Stimulated activated CD4-positive, alpha-beta T cell treated with anti-CD3 and anti-CD28 coated beads, Interleukin-4, amount 100 ng/mL, for 1 hour (primary cell): ENCODE results near the gene TMEM44.
"Not testable (repeated sequence)": the region's sequence is repeated elsewhere in the genome, so short reads cannot be mapped to it uniquely, and the experiment has no call there.

ENCODE experiments used
- DNase-seq: peaks from one replicate; pipeline ENCODE4 v3.0.0-alpha.2; 2020

The TMEM44 gene

DNA sequence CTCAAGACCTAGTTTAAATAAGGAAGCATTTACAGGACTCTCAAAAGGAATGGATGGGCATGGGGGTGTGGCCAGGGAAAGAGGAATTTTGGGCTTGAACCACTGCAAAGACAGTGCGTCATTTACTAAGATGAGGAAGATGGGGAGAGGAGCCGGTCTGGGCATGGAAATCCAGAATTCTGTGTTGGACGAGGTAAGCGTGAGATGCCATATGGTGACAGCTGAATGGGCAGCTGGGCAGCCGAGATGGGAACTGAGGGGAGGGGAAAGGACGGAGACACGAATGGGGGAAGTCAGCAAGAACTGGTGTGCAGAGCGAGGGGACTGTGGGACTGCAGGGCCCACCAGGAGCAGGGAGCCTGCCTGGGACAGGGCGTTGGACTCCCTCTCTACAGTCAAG, 24.2 kb downstream of the TMEM44 start:
- DNase-seq, result no peak

DNA sequence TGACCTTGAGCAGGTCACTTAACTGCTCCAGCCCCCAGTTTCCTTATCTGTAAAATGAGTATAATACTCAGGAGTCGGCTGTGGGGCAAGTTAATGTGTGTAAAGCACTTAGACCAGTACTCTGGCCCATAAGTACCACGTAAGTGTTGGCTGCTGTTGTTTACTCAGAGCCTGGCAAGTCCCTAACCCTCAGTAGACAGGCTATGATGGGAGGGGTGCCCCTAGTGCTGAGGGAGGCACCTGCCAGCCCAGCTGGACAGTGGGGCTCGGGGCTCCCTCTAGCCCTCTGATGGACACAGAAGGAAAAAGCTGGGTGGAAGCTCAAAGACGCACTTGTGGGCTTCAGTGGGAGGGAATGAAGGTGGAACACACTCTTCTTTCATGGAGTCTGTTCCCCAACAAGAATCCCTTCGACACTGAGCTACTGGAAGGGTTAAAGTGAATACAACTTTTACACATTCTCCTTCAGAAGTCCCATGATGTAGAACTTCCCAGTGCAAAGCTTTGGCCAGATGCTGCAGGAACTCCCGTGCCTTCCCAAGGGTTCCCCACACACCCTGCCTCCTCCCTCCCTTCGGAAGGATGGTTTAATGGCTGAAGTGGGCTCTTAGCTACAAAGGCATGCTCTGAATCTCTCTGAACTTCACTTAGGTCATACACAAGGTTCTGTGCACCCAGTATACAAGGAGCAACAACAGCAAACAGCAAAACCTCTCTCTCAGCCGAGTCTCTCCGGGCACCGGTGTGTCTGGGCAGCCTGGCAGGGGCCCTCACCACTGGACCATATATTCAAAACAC, 25.4 kb downstream of the TMEM44 start:
- DNase-seq, result no peak

DNA sequence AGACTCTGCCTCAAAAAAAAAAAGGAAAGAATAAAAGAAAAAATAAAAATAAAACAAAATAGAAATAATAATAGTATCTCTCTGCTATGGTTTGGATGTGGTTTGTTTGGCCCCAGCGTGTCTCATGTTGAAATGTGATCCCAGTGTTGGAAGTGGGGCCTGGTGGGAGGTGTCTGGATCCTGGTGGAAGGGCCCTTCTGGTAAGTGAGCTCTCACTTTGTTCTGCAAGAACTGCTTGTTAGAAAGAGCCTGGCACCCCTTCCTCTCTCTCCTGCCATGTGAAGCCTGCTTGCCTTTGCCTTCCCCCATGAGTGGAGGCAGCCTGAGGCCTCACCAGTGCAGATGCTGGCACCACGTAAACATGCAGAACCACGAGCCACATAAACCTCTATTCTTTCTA, 26.3 kb downstream of the TMEM44 start:
- DNase-seq, result no peak

DNA sequence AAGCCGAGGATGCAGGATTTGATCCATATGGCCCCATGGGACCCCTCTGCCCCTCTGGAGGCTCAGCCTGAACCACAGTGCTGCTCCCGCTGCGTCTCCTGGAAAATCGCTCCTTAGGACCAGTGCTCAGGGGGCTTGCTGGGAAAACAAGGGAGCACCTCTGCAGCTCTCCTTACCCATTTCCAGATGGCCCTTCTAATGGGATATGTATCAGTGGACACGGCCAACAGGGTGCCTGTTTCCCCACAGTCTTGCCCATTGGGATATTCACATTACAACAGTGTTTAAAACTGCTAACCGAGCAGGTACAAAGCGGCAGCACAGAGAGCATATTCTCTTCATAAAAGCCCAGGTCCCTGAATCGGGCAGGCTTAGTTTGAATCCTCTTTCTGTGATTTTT, 27.1 kb downstream of the TMEM44 start:
- DNase-seq, result no peak

DNA sequence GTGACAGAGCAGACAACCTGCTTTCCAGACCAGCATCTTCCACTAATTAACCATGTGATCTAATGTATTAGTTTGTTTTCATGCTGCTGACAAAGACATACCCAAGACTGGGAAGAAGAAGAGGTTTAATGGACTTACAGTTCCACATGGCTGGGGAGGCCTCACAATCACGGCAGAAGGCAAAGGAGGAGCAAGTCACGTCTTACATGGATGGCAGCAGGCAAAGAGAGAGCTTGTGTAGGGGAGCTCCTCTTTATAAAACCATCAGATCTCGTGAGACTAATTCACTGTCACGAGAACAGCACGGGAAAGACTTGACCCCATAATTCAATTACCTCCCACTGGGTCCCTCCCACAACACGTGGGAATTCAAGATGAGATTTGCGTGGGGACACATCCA, 27.9 kb downstream of the TMEM44 start:
- not testable (repeated sequence) for DNase-seq

DNA sequence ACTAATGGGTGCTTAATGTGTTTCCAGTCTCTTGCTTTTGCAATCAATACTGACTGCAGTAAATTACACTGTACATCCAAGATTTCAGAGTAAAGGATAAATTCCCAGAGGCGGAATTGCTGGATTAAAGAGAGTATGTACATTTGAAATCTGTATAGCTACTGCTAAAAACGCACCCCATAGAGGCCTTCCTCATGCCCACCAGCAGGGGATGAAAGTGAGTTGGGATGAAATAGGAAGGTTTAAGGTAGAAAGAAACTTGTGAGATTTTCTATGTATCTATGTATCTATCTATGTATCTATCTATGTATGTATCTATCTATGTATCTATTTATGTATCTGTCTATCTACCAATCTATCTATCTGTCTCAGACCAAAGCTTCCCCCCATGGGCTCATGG, 28.4 kb downstream of the TMEM44 start:
- DNase-seq, result no peak

DNA sequence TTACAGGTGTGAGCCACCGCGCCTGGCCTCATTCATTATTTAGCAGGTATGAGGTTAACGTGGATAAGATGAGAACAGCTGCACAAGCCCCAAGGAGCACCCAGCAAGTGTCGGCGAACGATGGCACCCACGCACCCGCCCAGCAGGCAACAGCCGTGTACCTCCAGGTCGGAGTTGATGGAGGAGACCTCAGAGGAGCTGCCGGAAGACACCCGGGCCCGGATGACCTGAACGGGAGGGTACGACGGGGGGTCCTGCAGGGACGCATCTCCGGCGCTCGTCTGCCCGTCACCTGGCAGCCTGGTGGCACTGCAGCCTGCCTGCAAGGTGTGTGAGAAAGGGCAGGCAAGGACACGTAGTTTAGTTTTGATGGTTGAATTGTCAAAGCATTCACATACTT, 29.1 kb downstream of the TMEM44 start:
- no peak for DNase-seq

DNA sequence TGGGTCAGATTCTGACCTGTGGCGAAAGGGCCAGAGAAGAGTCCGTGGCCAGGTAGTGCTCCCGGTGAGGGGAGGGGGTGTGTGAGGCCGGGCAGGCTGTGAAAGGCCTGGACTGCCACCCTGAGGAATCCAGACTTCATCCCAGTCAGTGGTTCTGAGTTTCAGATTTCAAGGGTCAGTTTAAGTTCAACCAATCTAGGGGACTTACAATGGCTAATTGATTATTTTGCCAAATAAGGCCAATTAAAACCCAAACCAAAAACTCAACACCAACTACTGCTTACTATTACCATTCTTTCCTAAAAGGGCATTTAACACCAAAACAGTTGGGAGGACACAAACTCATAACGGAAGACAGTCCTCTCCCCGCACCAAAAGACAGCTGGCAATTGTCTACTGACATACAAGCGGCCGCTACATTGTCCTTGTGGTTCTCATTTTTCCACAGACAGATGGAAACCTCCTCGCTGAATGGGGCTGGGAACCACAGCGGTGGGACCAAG, 30.5 kb downstream of the TMEM44 start:
- no peak for DNase-seq

DNA sequence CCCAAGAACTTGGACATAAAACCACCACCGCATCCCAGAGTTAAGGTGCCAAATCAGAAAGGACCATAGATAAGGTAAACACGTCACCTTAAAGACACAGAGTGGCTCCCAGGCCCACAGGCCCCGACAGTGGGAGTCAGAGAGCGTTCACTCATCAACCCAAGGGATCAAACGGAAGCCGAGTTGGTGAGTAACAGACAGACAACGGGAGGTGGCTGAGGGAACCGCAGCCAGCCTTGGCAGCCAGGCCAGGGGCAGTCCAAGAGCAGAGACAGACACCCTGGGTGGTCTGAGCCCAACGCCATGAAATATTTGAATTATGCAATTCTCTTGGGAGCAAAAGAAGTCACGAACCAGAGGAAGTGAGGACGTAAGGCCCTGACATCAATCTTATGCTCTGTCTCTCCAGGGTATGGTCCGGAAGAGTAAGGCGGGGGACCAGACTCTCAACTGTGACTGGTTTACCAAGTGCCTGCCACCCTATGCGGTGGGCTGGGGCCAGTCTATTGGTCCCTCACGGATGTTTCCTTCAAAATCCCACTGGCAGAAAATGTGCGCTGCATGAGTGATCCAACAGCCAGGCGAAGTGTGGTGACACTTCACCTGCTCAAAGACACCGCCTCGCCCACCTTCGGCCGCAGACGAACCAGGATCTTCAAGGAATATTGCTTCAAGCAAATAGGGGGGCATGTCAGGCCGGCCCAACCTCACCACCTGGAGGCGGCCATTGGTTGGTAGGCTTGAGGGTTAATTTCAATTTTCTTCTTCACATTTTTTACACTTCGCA, 34.3 kb downstream of the TMEM44 start:
- DNase-seq, result no peak

DNA sequence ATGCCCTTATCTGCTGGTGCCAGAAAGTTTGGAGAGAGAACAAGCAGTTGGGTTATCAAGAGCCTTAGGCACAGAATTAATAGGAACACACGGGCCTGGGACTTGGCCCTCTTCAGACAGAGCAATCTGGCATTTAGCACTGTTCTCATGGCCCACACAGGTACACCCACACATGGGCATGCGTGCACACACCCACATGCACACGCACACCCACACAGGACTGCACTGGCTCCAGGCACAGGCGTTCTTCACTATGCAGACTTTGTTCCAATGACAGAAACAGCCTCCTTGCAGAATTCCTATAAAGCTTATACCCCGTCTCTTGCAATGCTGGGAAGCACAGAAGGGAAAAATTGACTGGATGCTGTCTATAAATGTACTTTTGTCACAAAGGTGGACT, 36.3 kb downstream of the TMEM44 start:
- no peak for DNase-seq

DNA sequence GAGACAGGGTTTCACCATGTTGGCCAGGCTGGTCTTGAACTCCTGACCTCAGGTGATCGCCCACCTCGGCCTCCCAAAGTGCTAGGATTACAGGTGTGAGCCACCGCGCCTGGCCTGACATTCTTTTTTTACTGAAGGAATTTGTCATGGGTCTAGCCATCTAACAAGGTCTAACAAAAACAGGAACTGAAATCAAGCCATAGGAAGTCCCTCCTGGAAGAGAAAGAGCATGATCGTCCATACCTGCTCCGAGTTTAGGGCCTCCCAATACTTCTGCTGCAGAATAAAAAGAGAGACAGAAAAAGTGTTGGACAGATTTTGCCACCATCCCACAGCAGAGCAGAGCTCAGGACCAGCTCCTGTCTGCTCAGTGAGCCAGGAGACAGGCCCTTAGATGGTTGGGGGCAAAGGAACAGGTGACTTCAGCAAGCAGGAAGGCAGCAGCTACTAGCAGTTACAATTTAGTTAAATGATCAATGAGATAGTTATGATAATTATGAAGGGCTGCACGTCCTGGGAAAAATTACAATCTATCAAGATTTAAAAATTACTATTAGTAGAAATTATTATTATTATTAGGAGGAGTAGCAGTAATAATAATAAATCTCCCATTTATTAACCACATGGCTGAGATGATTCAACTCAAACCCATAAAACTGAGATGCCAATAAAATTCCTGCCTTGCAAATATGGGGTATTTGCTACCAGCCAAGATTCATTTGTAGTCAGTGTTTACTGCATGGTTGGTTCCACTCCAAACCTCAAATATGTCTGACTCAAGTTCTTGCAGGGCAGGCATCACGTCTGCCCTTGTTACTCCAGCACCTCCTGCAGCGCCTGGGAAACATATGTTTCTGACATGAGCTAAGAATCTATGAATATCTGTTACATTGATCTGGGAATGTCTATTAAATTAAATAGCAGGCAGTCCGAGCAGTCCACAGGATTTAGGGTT, 40.1 kb downstream of the TMEM44 start:
- DNase-seq, result no peak

DNA sequence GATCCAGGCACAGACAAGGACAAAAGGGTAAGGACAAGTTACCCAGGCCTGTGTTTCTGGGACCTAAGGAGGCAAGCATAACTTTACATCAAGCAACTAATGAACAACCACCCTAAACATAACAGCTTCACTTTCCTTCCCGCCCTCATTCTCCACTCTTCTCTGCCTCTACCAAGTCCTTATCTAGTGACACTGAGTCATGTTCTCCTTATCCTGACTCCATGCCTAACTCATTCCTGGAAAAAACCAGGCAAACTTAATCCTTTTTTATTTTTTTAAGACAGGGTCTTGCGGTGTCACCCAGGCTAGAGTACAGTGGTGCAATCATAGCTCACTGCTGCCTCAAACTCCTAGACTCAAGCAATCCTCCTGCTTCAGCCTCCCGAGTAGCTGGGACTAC, 44.5 kb downstream of the TMEM44 start:
- DNase-seq, result no peak

DNA sequence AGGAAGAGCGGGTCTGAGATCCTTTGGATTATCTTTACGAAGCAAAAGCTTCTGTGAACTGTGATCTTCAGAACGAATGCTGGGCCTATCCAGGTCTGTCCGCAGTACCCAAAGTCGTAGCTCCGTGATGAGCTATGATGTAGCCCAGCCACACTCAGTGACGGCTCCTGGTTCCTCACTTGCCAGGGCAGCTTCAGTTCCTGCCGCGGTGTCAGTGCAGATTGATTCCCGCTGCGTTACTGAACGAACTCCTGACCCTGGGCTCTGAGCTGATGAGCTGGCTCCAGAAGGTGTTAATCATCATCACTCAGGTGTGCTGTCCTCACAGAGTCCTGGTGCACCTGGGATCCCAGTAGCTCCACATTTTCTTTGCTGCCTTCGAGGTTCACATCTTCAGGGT, 45.0 kb downstream of the TMEM44 start:
- no peak for DNase-seq

DNA sequence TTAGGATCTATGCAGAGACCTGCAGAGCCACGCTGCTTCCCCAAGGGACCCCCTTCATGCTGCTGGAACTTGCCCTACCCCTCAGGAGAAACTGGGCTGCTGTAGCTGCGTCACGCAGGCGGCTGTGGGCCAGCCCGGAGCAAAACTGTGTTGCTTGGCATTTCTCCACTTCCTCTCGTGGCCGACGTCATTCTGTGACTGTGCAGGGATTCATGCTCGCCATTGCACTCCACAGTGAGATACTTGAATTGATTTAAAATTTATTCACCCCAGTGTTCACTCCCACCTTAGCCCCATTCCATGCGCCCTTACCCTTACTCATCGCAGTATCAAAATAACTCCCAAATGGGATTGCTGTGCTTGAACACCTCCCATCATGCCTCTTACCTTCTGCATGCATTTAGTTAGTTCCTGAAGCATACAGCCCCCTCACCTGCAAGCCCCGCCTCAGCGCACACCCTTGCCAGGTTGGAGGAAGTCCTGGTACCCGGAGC, 45.7 kb downstream of the TMEM44 start:
- DNase-seq, result no peak

DNA sequence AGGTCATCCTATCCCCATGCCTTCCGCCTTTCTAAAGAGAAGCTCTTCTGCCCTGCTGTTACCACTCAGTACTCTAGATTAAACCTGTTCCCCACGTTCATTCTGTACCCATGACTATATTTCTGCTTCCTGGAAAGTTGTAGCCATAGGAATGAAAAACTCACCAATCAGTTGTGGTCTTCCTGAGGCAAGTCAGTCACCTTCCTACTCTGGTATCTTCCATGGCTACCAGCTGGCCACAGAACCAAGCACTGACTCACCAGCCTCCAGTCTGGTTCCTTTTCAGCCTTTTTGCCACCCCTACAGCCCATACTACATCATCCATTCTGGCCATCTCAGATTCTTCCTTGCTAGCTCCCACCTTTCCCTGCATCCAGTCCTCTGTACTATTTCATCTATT, 46.4 kb downstream of the TMEM44 start:
- DNase-seq, result no peak

DNA sequence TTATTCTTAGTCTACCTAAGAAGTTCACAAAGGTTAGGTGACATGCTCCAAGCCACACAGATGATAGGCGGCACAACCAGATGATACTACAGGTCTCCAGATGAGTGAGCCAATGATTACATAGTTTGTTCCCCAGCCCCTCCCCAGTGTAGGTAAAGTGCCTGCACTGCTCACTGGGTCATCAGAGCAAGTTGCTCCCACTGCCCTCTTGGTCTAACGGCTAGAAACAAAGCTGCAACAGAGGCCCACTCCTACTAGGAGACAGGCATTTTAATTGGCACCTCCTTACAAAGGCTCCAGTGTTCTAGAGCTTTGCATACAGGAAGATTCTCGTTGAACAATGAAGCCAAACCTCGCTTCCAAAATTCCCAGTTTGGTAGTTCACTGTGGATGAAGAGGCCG, 47.3 kb downstream of the TMEM44 start:
- DNase-seq, result no peak

DNA sequence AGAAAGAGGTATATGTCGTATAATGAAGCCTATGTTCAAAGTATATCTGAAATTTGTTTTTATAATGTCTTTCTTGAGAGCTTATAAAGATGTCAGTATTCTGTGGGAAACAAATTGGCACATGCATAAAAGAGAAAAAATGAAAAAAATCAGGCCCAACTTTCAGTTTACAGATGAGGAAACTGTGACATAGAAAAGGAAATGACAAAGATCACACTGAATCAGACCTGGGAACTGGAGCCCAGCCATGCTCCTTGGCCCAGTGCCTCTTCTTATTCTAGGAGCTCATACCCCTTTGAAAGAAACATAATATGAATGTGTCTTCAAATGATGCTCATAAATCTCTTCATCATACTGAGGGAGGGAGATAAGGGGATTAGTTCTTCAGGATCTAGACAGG, 48.4 kb downstream of the TMEM44 start:
- DNase-seq, result peak; percentile 13

DNA sequence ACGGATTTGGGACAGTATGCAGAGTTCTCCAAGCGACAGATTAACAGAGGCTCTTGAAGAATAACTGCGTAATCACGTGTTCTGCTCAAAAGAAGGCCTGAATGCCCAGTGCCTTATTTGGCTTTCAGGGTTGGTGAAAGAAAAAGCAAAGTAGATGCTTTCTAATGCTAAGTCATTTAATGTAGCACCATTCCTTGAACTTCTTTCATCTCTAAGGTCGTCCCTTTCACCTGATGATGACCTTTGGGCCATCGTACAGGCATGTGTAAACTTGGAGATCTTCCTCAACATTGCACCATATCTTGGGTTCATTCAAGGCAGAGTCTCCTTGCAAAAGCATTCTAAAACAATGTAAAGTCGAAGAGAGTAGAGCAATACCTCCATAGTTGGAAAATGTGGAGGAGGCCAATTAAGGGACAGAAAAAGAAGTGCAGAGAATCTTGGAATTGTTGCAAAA, 48.9 kb downstream of the TMEM44 start:
- no peak for DNase-seq

DNA sequence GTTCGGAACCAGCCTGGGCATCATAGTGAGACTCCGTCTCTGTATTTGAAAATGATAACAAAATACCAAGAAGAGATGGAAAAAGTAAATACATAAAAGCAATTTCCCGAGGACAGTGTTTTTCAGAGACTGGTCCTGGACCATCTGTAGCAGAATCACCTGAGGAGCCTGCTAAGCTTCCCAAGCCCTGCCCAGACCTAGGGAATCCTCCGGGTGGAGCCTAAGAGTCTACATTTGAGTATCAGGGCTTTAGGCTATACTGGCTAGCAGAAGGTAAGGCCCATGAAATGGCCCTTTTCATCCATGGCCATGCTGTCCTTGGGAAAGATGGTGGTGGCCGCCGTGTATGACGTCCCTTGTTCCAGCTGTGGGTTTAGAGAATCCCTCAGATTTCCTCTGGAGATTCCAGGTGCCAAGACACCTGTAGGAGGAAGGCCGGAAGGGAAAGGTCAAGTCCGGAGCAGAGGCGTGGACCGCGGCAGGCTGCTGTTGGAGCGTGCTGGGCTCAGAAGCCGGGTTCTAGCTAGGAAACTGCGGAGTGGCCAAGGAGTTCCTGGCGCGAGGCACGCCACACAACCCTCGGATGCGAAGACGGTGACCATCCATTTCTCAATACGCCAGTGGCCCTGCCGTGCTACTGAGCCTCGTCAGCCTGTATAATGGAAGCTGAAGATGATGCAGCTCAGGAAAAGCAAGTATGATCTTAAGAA, 50.9 kb downstream of the TMEM44 start:
- DNase-seq, result no peak

DNA sequence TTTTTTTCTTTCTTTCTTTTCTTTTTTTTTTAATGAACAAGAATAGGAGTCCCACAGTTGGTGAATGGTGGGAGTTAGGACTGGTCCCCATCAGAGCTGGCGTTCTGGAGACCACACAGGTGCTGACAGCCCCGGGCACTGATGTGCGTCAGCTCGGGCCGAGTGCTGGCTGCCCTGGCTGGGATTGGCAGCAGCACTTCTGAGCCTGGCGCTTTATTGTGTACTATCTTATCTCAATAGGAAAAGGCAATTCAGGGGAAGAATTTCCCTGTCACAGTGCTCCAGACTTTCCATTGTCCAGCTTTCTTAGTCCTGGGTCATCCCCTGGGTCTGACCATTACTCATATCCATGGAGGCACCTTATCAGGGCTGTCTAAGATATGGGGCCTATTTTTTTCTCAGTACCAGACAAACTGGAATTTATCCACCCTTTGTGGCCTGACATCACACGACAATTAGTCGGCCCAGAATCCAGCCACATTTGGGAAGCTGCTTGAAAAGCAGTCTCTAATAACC, 54.1 kb downstream of the TMEM44 start:
- no peak for DNase-seq

DNA sequence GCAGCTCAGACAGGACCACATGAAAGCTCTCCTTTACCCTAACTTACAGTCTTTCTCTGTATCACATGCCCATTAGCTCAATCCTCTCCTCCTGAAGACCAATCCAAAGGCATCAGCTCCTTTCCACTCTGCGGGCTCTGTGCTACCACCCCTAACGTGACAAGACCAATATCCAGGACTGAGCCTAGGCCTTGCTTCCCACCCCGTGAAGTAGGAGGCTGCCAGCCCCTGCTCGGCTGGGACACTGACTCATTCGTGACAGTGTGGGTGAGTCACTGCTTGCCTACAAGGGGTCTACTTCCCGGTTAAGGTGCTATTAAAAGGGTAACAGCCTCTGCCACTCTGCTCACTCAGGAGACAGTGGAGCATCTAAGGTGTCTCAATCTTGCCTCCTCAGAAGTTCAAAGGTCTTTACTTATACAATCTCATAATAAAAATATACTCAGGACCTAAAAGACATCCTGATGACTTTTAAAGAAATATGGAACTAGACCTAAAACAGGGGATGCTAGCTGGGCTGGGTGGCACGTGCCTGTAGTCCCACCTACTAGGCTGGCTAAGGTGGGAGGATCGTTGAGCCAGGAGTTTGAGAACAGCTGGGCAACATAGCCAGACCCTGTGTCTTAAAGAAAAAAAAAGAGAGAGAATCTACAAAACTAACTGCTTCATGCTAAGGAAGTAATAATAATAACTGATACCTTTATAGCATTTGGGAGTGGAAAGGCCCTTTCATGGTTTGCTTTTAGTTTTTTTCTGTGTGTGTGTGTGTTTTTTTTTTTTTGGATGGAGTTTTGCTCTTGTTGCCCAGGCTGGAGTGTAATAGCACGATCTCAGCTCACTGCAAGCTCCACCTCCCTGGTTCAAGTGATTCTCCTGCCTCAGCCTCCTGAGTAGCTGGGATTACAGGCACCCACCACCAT, 55.0 kb downstream of the TMEM44 start:
- peak; percentile 31 for DNase-seq
